ENCODE measurements around the gene CHN2. TPM values are rescaled to one million over a fixed set of nuclear protein-coding genes. Genes with fewer than 3 reads are reported as not detected.

Gene CHN2
- total RNA-seq, 2 experiments from 2014 or later, result 1.7 to 1.8 TPM

DNA sequence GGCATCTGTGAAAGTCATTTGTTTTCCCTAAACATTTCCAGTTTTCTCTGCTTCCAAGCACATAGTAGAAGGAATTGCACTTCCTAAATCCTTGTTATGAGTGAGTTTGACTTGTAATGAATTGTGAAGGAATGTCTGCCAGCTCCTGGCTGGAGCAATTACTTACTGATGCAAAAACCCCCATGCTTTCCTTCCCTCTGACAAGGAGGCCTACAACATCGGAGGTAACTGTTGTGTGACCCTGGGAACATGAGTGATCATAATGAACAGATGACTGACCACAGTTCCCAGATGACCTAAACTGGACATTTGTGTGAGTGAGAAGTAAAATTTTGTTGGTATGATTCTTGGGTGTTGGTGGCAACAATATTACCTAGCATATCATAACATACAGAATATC lies 26.9 kb upstream of the CHN2 start:
- ATAC-seq, result no peak
- TF ChIP-seq CTCF (IDR thresholded peaks at IDR 0.05), result no peak
- no peak for DNase-seq
- no peak overlapping the region for H3K27ac Mint-ChIP-seq
- POLR2A ChIA-PET, result no interaction called here
- intact Hi-C loops (cut with micrococcal nuclease), result no loop called here
- H3K27me3 Mint-ChIP-seq, result peaks cover 9% of the 10 kb centered on the region
- no peak overlapping the region for H3K4me3 Mint-ChIP-seq
- no peaks in the 10 kb centered on the region for H3K4me1 Mint-ChIP-seq (ENCODE audit: low read depth)
- CTCF ChIA-PET, result interaction anchor here (1.5 to 1.9 kb wide), 2 partner anchors 21 to 241 kb away, joined by 3 to 7 read pairs; no protein-coding TSS in a partner anchor
- H3K9me3 Mint-ChIP-seq, result peaks cover 5% of the 10 kb centered on the region
- no peaks in the 10 kb centered on the region for H3K36me3 Mint-ChIP-seq (ENCODE audit: low read depth)

DNA sequence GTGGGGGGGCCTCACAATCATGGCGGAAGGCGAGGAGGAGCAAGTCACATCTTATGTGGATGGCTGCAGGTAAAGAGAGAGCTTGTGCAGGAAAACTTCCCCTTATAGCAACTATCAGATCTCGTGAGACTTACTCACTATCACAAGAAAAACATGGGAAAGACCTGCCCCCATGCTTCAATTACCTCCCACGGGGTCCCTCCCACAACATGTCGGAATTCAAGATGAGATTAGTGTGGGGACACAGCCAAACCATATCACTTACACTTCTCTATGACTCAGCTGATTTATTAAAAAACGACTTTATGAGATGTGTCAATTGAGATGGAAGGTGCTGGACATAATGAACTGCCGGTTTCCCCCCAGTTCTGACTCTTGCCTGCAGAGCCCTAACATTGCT lies 23.8 kb upstream of the CHN2 start:
- Mint-ChIP-seq H3K9me3 (peaks cover 1% of the 10 kb centered on the region), H3K36me3 (ENCODE audit: low read depth) (no peaks in the 10 kb centered on the region), H3K27ac (no peak overlapping the region), H3K4me1 (ENCODE audit: low read depth) (no peaks in the 10 kb centered on the region), H3K4me3 (no peak overlapping the region), H3K27me3 (peaks cover 11% of the 10 kb centered on the region)
- intact Hi-C loops (cut with micrococcal nuclease), result no loop called here
- ChIA-PET POLR2A (no interaction called here), CTCF (interaction anchor here (1.5 to 2.8 kb wide), 2 partner anchors 19 to 238 kb away, joined by 4 to 7 read pairs; no protein-coding TSS in a partner anchor)
- DNase-seq (no peak), ATAC-seq (no peak)
- no peak for TF ChIP-seq CTCF (IDR thresholded peaks at IDR 0.05)

DNA sequence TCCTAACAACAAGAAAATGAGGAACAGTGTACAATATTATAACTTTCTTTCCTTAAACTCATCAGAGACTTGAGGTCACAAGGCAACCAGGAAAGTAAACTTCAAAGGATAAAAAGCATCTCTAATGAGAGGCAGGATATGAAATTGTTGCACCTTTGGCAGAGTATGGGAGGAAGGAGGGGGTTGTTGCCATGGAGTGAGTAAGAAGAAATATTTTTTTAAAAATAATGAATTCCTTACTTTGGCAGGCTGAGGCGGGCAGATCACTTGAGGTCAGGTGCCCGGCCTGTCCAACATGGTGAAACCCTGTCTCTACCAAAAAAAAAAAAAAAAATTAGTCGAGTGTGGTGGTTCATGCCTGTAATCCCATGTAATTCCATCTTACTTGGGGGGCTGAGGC lies 21.1 kb upstream of the CHN2 start:
- intact Hi-C loops (cut with micrococcal nuclease), result no loop called here

GRCh38 chr7:29177963-29178600 lies 16.5 kb upstream of the CHN2 start:
- DNase-seq (peak; percentile 57), ATAC-seq (peak; percentile 83)
- intact Hi-C loops (cut with micrococcal nuclease), result no loop called here
- POLR2A ChIA-PET, result no interaction called here
- H3K27me3 Mint-ChIP-seq, result peaks cover 12% of the 10 kb centered on the region
- no peak for TF ChIP-seq CTCF (IDR thresholded peaks at IDR 0.05)
- H3K4me1 Mint-ChIP-seq (ENCODE audit: low read depth), result peaks cover 7% of the 10 kb centered on the region
- H3K4me3 Mint-ChIP-seq, result peak overlapping the region; percentile 1
- no peaks in the 10 kb centered on the region for H3K36me3 Mint-ChIP-seq (ENCODE audit: low read depth)
- no peaks in the 10 kb centered on the region for H3K9me3 Mint-ChIP-seq
- CTCF ChIA-PET, result interaction anchor here (1.0 to 8.3 kb wide), 2 partner anchors 11 to 229 kb away, joined by 3 to 51 read pairs; no protein-coding TSS in a partner anchor
- no peak overlapping the region for H3K27ac Mint-ChIP-seq

More for the DNA sequence above, 21.1 kb upstream of the CHN2 start:
- Mint-ChIP-seq H3K4me1 (ENCODE audit: low read depth) (peaks cover 6% of the 10 kb centered on the region), H3K4me3 (no peak overlapping the region), H3K36me3 (ENCODE audit: low read depth) (no peaks in the 10 kb centered on the region), H3K27me3 (peaks cover 16% of the 10 kb centered on the region), H3K27ac (no peak overlapping the region), H3K9me3 (no peaks in the 10 kb centered on the region)
- no peak for TF ChIP-seq CTCF (IDR thresholded peaks at IDR 0.05)
- DNase-seq (no peak), ATAC-seq (no peak)
- ChIA-PET CTCF (interaction anchor here (1.1 to 1.6 kb wide), 2 partner anchors 10 to 251 kb away, joined by 3 to 5 read pairs; no protein-coding TSS in a partner anchor), POLR2A (interaction anchor here (0.6 kb wide), 1 partner anchor 19 kb away, joined by 3 read pairs; no protein-coding TSS in a partner anchor)

DNA sequence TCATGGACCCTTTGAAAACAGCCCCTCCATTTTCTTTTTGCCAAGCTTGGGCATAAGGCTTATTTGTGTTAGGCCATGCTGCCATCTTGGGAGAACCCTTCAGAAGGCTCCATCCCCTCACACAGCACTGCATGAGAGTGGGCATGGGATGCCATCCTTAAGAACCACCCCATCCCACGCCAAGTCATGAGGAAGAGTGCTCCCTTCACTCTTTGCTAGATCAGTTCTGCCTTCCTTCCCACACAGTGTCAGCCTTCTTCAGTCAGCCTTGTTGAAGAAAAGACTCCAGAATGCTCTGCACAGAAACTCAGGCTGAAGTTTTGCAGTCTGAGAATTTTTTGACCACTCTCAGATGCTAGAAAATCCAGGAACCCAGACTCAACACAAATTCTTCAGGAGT lies 15.5 kb upstream of the CHN2 start:
- Mint-ChIP-seq H3K4me3 (no peak overlapping the region), H3K36me3 (ENCODE audit: low read depth) (no peaks in the 10 kb centered on the region), H3K27ac (no peak overlapping the region), H3K27me3 (peaks cover 12% of the 10 kb centered on the region), H3K4me1 (ENCODE audit: low read depth) (peaks cover 7% of the 10 kb centered on the region), H3K9me3 (no peaks in the 10 kb centered on the region)
- no peak for ATAC-seq
- ChIA-PET CTCF (interaction anchor here (8.3 kb wide), 1 partner anchor 10 kb away, joined by 51 read pairs; no protein-coding TSS in a partner anchor), POLR2A (no interaction called here)
- intact Hi-C loops (cut with micrococcal nuclease), result no loop called here
- TF ChIP-seq CTCF (IDR thresholded peaks at IDR 0.05), result no peak
- DNase-seq, result no peak

All from activated CD8-positive, alpha-beta T cell treated with anti-CD3 and anti-CD28 coated beads for 36 hours (primary cell).